ENCODE data around the gene ATG12. TPM values are rescaled to one million over a fixed set of nuclear protein-coding genes. Genes with fewer than 3 reads are reported as not detected.

The ATG12 gene
- total RNA-seq, 1 experiment from 2014 or later, result 39.9 TPM

DNA sequence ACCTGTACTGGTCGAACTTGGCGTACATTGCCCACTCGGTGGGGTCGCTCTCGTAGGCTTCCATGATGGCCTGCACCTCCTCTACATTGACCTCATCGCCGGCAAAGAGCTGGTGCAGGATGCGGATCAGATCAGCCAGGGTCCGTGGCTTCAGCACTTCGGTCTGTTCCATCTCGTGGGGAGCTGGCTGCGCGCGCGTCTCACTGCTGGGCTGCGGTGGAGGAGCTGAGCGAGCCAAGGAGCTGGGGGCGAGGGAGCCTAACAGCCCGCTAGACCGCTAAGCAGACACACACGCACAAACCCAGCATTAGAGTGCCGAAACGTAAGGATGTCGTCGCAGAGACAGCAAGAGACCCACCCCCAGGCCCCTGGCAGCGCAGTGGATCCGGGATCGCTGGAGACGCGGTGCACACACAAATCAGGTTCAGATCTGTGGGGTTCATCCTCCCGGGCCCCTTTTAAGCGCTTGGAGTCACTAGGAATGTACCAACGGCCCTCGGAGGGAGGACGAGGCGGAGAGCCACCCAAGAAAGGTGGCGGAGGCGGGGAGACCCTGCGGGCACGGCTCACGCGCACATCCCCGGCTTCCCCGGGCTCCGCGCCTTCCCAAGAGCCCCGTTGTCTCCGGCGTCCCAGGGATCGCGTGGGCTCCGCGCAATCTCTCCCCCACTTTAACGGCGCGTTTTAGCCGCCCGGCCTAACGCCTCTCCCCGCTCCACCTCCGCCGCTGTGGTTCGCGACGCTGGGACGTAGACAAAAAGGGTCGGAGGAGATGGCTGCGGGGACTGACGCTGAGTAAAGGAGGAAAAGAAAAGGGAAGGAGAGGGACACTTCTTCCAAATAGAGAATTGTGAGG lies 24.9 kb downstream of the ATG12 start, which contains the start of gene CDO1:
TSS of gene CDO1 (minus strand) at position 434 of the 856 bp plus-strand sequence. CDS start at position 172, 262 bp downstream.
- peak; percentile 75 for ATAC-seq
- Mint-ChIP-seq H3K4me1 (peaks cover 25% of the 10 kb centered on the region), H3K27ac (peak within 1 kb of the TSS; percentile 81), H3K9me3 (no peaks in the 10 kb centered on the region), H3K4me3 (peak within 1 kb of the TSS; percentile 95), H3K27me3 (ENCODE audit: low read depth) (peaks cover 27% of the 10 kb centered on the region), H3K36me3 (peaks cover 2% of the 10 kb centered on the region; the same call in 1 of the 2 replicates)
- ChIA-PET POLR2A (interaction anchor here (1.0 kb wide), 1 partner anchor 31 kb away, joined by 4 read pairs; no protein-coding TSS in a partner anchor), CTCF (interaction anchor here (0.7 to 2.1 kb wide), 5 partner anchors 15 to 242 kb away, joined by 4 to 6 read pairs (median 5); no protein-coding TSS in a partner anchor)
- peak; percentile 70 for DNase-seq (ENCODE audit: low spot score)
- TF ChIP-seq, protein P1, sequence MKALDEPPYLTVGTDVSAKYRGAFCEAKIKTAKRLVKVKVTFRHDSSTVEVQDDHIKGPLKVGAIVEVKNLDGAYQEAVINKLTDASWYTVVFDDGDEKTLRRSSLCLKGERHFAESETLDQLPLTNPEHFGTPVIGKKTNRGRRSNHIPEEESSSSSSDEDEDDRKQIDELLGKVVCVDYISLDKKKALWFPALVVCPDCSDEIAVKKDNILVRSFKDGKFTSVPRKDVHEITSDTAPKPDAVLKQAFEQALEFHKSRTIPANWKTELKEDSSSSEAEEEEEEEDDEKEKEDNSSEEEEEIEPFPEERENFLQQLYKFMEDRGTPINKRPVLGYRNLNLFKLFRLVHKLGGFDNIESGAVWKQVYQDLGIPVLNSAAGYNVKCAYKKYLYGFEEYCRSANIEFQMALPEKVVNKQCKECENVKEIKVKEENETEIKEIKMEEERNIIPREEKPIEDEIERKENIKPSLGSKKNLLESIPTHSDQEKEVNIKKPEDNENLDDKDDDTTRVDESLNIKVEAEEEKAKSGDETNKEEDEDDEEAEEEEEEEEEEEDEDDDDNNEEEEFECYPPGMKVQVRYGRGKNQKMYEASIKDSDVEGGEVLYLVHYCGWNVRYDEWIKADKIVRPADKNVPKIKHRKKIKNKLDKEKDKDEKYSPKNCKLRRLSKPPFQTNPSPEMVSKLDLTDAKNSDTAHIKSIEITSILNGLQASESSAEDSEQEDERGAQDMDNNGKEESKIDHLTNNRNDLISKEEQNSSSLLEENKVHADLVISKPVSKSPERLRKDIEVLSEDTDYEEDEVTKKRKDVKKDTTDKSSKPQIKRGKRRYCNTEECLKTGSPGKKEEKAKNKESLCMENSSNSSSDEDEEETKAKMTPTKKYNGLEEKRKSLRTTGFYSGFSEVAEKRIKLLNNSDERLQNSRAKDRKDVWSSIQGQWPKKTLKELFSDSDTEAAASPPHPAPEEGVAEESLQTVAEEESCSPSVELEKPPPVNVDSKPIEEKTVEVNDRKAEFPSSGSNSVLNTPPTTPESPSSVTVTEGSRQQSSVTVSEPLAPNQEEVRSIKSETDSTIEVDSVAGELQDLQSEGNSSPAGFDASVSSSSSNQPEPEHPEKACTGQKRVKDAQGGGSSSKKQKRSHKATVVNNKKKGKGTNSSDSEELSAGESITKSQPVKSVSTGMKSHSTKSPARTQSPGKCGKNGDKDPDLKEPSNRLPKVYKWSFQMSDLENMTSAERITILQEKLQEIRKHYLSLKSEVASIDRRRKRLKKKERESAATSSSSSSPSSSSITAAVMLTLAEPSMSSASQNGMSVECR (CRISPR knock-in tag; IDR thresholded peaks at IDR 0.05; ENCODE audit: borderline replicate concordance), result no peak; the same call in 1 of the 2 replicates
- TF ChIP-seq SP1 (CRISPR knock-in tag; conservative IDR thresholded peaks at IDR 0.05), result no peak
- TF ChIP-seq, protein P2, sequence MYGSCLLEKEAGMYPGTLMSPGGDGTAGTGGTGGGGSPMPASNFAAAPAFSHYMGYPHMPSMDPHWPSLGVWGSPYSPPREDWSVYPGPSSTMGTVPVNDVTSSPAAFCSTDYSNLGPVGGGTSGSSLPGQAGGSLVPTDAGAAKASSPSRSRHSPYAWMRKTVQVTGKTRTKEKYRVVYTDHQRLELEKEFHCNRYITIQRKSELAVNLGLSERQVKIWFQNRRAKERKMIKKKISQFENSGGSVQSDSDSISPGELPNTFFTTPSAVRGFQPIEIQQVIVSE (CRISPR knock-in tag; IDR thresholded peaks at IDR 0.05; ENCODE audit: borderline replicate concordance), result no peak
- TF ChIP-seq RELA (CRISPR knock-in tag; IDR thresholded peaks at IDR 0.05; ENCODE audit: borderline replicate concordance), result no peak
- no peak for TF ChIP-seq MXD4 (CRISPR knock-in tag; IDR thresholded peaks at IDR 0.05; ENCODE audit: borderline replicate concordance)
- TF ChIP-seq, protein P3, sequence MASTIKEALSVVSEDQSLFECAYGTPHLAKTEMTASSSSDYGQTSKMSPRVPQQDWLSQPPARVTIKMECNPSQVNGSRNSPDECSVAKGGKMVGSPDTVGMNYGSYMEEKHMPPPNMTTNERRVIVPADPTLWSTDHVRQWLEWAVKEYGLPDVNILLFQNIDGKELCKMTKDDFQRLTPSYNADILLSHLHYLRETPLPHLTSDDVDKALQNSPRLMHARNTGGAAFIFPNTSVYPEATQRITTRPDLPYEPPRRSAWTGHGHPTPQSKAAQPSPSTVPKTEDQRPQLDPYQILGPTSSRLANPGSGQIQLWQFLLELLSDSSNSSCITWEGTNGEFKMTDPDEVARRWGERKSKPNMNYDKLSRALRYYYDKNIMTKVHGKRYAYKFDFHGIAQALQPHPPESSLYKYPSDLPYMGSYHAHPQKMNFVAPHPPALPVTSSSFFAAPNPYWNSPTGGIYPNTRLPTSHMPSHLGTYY (CRISPR knock-in tag; IDR thresholded peaks at IDR 0.05), result no peak
- TF ChIP-seq ZNF423 (CRISPR knock-in tag; IDR thresholded peaks at IDR 0.05), result no peak
- TF ChIP-seq, protein P4, sequence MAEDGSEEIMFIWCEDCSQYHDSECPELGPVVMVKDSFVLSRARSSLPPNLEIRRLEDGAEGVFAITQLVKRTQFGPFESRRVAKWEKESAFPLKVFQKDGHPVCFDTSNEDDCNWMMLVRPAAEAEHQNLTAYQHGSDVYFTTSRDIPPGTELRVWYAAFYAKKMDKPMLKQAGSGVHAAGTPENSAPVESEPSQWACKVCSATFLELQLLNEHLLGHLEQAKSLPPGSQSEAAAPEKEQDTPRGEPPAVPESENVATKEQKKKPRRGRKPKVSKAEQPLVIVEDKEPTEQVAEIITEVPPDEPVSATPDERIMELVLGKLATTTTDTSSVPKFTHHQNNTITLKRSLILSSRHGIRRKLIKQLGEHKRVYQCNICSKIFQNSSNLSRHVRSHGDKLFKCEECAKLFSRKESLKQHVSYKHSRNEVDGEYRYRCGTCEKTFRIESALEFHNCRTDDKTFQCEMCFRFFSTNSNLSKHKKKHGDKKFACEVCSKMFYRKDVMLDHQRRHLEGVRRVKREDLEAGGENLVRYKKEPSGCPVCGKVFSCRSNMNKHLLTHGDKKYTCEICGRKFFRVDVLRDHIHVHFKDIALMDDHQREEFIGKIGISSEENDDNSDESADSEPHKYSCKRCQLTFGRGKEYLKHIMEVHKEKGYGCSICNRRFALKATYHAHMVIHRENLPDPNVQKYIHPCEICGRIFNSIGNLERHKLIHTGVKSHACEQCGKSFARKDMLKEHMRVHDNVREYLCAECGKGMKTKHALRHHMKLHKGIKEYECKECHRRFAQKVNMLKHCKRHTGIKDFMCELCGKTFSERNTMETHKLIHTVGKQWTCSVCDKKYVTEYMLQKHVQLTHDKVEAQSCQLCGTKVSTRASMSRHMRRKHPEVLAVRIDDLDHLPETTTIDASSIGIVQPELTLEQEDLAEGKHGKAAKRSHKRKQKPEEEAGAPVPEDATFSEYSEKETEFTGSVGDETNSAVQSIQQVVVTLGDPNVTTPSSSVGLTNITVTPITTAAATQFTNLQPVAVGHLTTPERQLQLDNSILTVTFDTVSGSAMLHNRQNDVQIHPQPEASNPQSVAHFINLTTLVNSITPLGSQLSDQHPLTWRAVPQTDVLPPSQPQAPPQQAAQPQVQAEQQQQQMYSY (CRISPR knock-in tag; IDR thresholded peaks at IDR 0.05), result no peak
- no peak for TF ChIP-seq GRHL2 (CRISPR knock-in tag; IDR thresholded peaks at IDR 0.05; ENCODE audit: insufficient replicate concordance, severe bottlenecking)
- TF ChIP-seq, protein P5, sequence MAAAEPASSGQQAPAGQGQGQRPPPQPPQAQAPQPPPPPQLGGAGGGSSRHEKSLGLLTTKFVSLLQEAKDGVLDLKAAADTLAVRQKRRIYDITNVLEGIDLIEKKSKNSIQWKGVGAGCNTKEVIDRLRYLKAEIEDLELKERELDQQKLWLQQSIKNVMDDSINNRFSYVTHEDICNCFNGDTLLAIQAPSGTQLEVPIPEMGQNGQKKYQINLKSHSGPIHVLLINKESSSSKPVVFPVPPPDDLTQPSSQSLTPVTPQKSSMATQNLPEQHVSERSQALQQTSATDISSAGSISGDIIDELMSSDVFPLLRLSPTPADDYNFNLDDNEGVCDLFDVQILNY (CRISPR knock-in tag; IDR thresholded peaks at IDR 0.05), result no peak
- TF ChIP-seq, protein P6, sequence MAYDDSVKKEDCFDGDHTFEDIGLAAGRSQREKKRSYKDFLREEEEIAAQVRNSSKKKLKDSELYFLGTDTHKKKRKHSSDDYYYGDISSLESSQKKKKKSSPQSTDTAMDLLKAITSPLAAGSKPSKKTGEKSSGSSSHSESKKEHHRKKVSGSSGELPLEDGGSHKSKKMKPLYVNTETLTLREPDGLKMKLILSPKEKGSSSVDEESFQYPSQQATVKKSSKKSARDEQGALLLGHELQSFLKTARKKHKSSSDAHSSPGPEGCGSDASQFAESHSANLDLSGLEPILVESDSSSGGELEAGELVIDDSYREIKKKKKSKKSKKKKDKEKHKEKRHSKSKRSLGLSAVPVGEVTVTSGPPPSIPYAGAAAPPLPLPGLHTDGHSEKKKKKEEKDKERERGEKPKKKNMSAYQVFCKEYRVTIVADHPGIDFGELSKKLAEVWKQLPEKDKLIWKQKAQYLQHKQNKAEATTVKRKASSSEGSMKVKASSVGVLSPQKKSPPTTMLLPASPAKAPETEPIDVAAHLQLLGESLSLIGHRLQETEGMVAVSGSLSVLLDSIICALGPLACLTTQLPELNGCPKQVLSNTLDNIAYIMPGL (CRISPR knock-in tag; IDR thresholded peaks at IDR 0.05), result peak; percentile 65; the same call in 1 of the 2 replicates
- TF ChIP-seq NFE2L1 (CRISPR knock-in tag; IDR thresholded peaks at IDR 0.05), result no peak
- TF ChIP-seq, protein P7, sequence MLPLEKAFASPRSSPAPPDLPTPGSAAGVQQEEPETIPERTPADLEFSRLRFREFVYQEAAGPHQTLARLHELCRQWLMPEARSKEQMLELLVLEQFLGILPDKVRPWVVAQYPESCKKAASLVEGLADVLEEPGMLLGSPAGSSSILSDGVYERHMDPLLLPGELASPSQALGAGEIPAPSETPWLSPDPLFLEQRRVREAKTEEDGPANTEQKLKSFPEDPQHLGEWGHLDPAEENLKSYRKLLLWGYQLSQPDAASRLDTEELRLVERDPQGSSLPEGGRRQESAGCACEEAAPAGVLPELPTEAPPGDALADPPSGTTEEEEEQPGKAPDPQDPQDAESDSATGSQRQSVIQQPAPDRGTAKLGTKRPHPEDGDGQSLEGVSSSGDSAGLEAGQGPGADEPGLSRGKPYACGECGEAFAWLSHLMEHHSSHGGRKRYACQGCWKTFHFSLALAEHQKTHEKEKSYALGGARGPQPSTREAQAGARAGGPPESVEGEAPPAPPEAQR (CRISPR knock-in tag; IDR thresholded peaks at IDR 0.05), result no peak
- TF ChIP-seq, protein P8, sequence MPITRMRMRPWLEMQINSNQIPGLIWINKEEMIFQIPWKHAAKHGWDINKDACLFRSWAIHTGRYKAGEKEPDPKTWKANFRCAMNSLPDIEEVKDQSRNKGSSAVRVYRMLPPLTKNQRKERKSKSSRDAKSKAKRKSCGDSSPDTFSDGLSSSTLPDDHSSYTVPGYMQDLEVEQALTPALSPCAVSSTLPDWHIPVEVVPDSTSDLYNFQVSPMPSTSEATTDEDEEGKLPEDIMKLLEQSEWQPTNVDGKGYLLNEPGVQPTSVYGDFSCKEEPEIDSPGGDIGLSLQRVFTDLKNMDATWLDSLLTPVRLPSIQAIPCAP (CRISPR knock-in tag; IDR thresholded peaks at IDR 0.05), result no peak
- TF ChIP-seq ZNF671 (CRISPR knock-in tag; IDR thresholded peaks at IDR 0.05), result no peak

Measured in WTC11 (cell line).